ENCODE measurements around the gene NALF2.

NALF2 gene

GRCh38 chrX:69503782-69504625, at the start of gene NALF2:
NALF2 (plus strand) TSS chrX:69504326; CDS start chrX:69505283, 957 bp downstream.
- H3K4me3 ChIP-seq (ENCODE audit: control insufficient read depth, low read depth, low read length), result no peak within 1 kb of the TSS; the same call in 1 of the 2 replicates
- TF ChIP-seq, protein P1, sequence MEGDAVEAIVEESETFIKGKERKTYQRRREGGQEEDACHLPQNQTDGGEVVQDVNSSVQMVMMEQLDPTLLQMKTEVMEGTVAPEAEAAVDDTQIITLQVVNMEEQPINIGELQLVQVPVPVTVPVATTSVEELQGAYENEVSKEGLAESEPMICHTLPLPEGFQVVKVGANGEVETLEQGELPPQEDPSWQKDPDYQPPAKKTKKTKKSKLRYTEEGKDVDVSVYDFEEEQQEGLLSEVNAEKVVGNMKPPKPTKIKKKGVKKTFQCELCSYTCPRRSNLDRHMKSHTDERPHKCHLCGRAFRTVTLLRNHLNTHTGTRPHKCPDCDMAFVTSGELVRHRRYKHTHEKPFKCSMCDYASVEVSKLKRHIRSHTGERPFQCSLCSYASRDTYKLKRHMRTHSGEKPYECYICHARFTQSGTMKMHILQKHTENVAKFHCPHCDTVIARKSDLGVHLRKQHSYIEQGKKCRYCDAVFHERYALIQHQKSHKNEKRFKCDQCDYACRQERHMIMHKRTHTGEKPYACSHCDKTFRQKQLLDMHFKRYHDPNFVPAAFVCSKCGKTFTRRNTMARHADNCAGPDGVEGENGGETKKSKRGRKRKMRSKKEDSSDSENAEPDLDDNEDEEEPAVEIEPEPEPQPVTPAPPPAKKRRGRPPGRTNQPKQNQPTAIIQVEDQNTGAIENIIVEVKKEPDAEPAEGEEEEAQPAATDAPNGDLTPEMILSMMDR (IDR thresholded peaks at IDR 0.05; ENCODE audit: control insufficient read depth, insufficient read depth, low read depth, low read length, missing control alignments), result no peak
- DNase-seq (ENCODE audit: low read depth), result no peak

GRCh38 chrX:69457756-69458155, 46.4 kb upstream of the NALF2 start:
- DNase-seq (ENCODE audit: low read depth), result no peak
- H3K4me3 ChIP-seq (ENCODE audit: control insufficient read depth, low read depth, low read length), result no peak overlapping the region
- TF ChIP-seq, protein P1 (IDR thresholded peaks at IDR 0.05; ENCODE audit: control insufficient read depth, insufficient read depth, low read depth, low read length, missing control alignments), result no peak

DNA sequence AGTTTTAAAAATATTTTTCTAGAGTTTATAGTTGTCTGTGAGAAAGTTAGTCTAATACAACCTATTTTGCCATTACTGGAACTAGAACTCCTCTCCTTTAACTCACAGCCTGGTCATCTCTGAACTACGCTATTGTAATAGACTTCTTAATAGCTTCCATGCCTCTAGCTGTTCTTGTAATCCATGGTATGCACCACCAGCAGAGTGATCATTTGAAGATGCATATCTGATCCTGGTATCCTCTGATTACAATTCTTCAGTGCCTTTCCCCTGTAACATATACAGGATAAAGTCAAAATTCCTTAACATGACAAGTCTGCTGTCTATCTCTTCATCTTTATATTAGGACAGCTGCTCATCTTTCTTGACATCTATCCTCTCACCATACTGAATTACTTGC, 37.6 kb upstream of the NALF2 start:
- DNase-seq (ENCODE audit: low read depth), result no peak
- no peak overlapping the region for H3K4me3 ChIP-seq (ENCODE audit: control insufficient read depth, low read depth, low read length)
- TF ChIP-seq, protein P1 (IDR thresholded peaks at IDR 0.05; ENCODE audit: control insufficient read depth, insufficient read depth, low read depth, low read length, missing control alignments), result no peak

DNA sequence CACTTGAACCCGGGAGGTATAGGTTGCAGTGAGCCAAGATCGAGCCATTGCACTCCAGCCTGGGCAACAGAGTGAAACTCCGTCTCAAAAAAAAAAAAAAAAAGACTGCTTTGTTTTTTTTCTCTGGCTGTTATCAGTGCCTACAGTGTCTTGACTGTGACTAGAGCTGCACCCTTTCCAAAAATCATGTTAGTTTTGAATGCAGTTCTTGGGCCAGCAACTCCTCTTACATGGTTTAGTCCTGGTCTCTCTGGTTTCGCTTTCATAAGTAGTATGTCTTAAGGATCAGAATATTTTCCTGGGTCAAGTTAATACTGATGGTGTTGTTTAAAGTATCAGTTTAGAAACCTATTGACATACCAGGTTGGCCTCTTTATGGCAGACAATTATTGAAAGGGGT, 34.2 kb upstream of the NALF2 start:
- TF ChIP-seq, protein P1 (IDR thresholded peaks at IDR 0.05; ENCODE audit: control insufficient read depth, insufficient read depth, low read depth, low read length, missing control alignments), result no peak
- no peak overlapping the region for H3K4me3 ChIP-seq (ENCODE audit: control insufficient read depth, low read depth, low read length)
- DNase-seq (ENCODE audit: low read depth), result no peak

- H3K4me3 ChIP-seq (ENCODE audit: control insufficient read depth, low read depth, low read length), result no peak overlapping the region
Observed at GRCh38 chrX:69489625-69490024, 14.5 kb upstream of the NALF2 start.

GRCh38 chrX:69493193-69493592, 10.9 kb upstream of the NALF2 start:
- no peak for DNase-seq (ENCODE audit: low read depth)
- TF ChIP-seq, protein P1 (IDR thresholded peaks at IDR 0.05; ENCODE audit: control insufficient read depth, insufficient read depth, low read depth, low read length, missing control alignments), result peak; percentile 43
- H3K4me3 ChIP-seq (ENCODE audit: control insufficient read depth, low read depth, low read length), result no peak overlapping the region

More at GRCh38 chrX:69489625-69490024, 14.5 kb upstream of the NALF2 start:
- TF ChIP-seq, protein P1 (IDR thresholded peaks at IDR 0.05; ENCODE audit: control insufficient read depth, insufficient read depth, low read depth, low read length, missing control alignments), result no peak
- no peak for DNase-seq (ENCODE audit: low read depth)
